ENCODE results near the gene CYP46A1.

The CYP46A1 gene

GRCh38 chr14:99718811-99719192, 34.7 kb downstream of the CYP46A1 start:
- Histone ChIP-seq H3K9me3 (no peaks in the 10 kb centered on the region), H3K4me1 (no peaks in the 10 kb centered on the region), H3K4me3 (ENCODE audit: low read depth, low read length) (no peak overlapping the region), H3K27me3 (no peaks in the 10 kb centered on the region), H3K36me3 (no peaks in the 10 kb centered on the region)
- no peak for TF ChIP-seq CTCF (IDR thresholded peaks at IDR 0.05; ENCODE audit: low read depth, low read length)
- no peak for DNase-seq

DNA sequence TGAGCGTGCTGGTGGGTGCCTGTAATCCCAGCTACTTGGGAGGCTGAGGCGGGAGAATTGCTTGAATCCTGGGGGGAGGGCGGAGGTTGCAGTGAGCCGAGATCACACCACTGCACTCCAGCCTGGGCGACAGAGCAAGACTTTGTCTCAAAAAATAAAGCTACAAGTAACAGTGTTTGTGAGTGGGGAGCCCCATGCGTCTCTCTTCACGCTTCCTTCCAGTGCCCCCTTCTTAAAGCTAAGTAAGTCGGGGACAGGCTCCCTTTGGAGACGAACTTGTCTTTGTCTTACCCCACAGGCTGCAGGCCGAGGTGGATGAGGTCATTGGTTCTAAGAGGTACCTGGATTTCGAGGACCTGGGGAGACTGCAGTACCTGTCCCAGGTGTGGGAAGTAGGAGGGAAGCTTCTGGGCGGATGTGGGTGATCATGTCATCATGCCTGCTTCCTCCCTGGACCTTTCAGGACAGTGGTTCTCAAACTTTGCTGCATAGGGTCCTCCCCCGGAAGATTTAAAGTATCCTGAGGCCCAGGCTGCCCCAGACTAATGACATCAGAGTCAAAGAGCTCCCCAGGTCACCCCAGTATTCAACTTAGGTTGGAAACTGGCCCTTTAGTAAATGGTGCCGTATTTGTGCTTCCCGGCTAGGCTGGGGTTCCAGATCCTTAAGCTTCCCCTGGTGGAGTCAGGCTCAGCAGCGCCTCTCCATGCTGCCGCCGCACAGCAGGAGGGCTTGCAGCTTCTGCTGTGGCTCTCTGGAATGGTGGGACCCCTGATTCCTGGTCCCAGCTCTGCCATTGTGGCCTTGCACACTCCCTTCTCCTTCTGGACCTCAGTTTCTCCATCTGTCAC, 37.1 kb downstream of the CYP46A1 start:
- H3K36me3 ChIP-seq = no peaks in the 10 kb centered on the region
- DNase-seq = no peak
- no peaks in the 10 kb centered on the region for H3K9me3 ChIP-seq
- H3K27me3 ChIP-seq = no peaks in the 10 kb centered on the region
- no peak for TF ChIP-seq CTCF (IDR thresholded peaks at IDR 0.05; ENCODE audit: low read depth, low read length)
- H3K4me3 ChIP-seq (ENCODE audit: low read depth, low read length) = no peak overlapping the region
- H3K4me1 ChIP-seq = no peaks in the 10 kb centered on the region

DNA sequence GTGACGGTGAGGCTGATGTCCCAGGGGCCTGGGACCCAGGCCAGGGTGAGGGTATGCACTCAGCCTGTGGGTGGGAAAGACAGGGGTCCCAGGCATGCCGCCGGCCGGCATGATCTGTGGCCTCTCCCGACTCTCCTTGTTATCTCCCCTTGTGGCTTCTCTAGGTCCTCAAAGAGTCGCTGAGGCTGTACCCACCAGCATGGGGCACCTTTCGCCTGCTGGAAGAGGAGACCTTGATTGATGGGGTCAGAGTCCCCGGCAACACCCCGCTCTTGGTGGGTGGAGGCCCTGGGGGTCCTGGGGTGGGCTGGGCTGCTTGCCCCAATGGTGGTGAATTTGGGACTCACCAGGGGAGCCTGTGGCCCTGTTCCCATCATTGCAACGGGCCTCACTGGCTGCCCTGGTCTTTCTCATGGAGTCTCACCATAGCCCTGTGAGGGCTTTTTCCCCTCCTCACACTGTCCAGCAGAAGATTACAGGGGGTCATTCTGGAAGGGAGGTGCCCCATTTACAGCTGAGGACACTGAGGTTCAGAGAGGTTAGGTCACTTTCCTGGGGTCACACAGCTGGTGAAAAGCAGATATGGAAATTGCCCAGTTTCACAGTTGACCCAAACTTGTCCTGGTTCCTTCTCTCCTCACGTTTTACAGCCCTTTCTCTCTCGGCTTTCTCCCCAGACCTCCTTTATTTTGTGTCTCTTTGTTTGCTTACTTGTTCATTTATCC, 37.9 kb downstream of the CYP46A1 start:
- no peak for DNase-seq
- Histone ChIP-seq H3K4me1 (no peaks in the 10 kb centered on the region), H3K27me3 (no peaks in the 10 kb centered on the region), H3K36me3 (no peaks in the 10 kb centered on the region), H3K9me3 (no peaks in the 10 kb centered on the region), H3K4me3 (ENCODE audit: low read depth, low read length) (no peak overlapping the region)
- TF ChIP-seq CTCF (IDR thresholded peaks at IDR 0.05; ENCODE audit: low read depth, low read length) = no peak

GRCh38 chr14:99722741-99723140, 38.6 kb downstream of the CYP46A1 start:
- Histone ChIP-seq H3K9me3 (no peaks in the 10 kb centered on the region), H3K36me3 (no peaks in the 10 kb centered on the region), H3K4me1 (no peaks in the 10 kb centered on the region), H3K27me3 (no peaks in the 10 kb centered on the region), H3K4me3 (ENCODE audit: low read depth, low read length) (no peak overlapping the region)
- no peak for TF ChIP-seq CTCF (IDR thresholded peaks at IDR 0.05; ENCODE audit: low read depth, low read length)
- DNase-seq = no peak

- no peak overlapping the region for H3K4me3 ChIP-seq (ENCODE audit: low read depth, low read length)
- TF ChIP-seq CTCF (IDR thresholded peaks at IDR 0.05; ENCODE audit: low read depth, low read length) = no peak
- H3K4me1 ChIP-seq = no peaks in the 10 kb centered on the region
- H3K36me3 ChIP-seq = no peaks in the 10 kb centered on the region
- no peaks in the 10 kb centered on the region for H3K9me3 ChIP-seq
- H3K27me3 ChIP-seq = no peaks in the 10 kb centered on the region
- DNase-seq = no peak
Measured at GRCh38 chr14:99724196-99724891, 40.2 kb downstream of the CYP46A1 start.
